ENCODE data around the gene RFX1.
"Not testable (repeated sequence)": the region's sequence is repeated elsewhere in the genome, so short reads cannot be mapped to it uniquely, and the experiment has no call there.

DNA sequence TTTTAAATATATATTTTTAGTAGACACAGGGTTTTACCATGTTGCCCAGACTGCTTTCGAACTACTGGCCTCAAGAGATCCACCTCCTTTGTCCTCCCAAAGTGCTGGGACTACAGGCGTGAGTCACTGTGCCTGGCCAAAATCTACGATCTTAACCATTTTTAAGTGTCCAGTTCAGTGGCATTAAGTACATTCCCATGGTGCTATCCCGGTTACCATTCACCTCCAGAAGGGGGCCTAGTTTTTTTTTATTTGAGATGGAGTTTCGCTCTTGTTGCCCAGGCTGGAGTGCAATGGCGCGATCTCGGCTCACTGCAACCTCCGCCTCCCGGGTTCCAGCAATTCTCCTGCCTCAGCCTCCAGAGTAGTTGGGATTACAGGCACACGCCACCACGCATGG lies 29.0 kb upstream of the RFX1 start:
- TF ChIP-seq POLR2A (IDR thresholded peaks at IDR 0.05; ENCODE audit: low read length); GATA1 (IDR thresholded peaks at IDR 0.05; ENCODE audit: low read depth, low read length): not testable (repeated sequence)

Measured in erythroblast (primary cell).